Fibroblast of mammary gland (primary cell): ENCODE results near the gene EFCAB7.

Experiments
- DNase-seq: peaks from one replicate; pipeline ENCODE4 v3.0.0-alpha.2; 2010; ENCODE audit warnings: low read depth
- H3K4me3 ChIP-seq: 2 replicates; pipeline ENCODE4 v1.5.1; 2011; ENCODE audit warnings: low read depth, mild to moderate bottlenecking, low read length, moderate library complexity; ENCODE audit not compliant: control insufficient read depth
- TF ChIP-seq, protein P1 (sequence below): conservative IDR thresholded peaks from 2 replicates; pipeline ENCODE4 v1.5.1; 2011; ENCODE audit warnings: low read depth, low read length, inconsistent platforms; ENCODE audit not compliant: control insufficient read depth, insufficient read depth

The EFCAB7 gene

DNA sequence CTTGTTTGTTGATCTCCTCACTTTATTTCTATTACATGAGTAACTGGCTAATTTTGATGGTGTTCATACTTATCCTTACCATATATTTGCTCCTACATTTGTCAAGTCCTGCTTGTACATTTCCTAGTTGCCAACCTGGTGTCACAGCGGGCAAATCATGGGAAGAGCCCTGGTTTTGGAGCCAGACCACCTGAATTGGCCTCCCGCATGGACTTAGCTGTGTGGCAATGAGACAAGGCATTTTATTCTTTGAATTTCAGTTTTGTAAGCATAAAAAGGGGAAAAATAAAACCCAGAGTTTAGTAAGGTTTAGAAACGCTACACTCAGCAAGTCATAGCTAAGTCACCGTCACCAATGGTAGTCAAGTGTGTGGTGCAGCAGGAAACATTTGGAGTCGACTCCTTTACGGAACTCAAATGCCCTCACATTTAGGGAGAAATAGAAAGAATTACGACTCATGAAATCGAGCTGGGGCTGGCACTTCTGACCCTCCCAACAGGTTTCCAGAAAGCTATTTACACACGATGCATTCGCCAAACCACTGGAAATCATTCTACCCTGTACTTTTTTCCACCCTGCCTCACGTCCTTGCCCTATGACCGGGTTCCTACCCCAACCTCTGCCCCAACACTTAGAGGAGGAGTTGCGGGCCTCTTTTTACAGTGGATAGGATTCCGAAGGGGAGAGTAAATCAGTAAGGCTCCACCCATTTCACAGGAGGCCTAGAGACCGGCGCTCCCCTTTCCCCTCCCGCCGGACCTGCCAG, 69.4 kb downstream of the EFCAB7 start:
- peak overlapping the region; percentile 81 for H3K4me3 ChIP-seq
- DNase-seq, result no peak
- TF ChIP-seq, protein P1, sequence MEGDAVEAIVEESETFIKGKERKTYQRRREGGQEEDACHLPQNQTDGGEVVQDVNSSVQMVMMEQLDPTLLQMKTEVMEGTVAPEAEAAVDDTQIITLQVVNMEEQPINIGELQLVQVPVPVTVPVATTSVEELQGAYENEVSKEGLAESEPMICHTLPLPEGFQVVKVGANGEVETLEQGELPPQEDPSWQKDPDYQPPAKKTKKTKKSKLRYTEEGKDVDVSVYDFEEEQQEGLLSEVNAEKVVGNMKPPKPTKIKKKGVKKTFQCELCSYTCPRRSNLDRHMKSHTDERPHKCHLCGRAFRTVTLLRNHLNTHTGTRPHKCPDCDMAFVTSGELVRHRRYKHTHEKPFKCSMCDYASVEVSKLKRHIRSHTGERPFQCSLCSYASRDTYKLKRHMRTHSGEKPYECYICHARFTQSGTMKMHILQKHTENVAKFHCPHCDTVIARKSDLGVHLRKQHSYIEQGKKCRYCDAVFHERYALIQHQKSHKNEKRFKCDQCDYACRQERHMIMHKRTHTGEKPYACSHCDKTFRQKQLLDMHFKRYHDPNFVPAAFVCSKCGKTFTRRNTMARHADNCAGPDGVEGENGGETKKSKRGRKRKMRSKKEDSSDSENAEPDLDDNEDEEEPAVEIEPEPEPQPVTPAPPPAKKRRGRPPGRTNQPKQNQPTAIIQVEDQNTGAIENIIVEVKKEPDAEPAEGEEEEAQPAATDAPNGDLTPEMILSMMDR, result no peak

DNA sequence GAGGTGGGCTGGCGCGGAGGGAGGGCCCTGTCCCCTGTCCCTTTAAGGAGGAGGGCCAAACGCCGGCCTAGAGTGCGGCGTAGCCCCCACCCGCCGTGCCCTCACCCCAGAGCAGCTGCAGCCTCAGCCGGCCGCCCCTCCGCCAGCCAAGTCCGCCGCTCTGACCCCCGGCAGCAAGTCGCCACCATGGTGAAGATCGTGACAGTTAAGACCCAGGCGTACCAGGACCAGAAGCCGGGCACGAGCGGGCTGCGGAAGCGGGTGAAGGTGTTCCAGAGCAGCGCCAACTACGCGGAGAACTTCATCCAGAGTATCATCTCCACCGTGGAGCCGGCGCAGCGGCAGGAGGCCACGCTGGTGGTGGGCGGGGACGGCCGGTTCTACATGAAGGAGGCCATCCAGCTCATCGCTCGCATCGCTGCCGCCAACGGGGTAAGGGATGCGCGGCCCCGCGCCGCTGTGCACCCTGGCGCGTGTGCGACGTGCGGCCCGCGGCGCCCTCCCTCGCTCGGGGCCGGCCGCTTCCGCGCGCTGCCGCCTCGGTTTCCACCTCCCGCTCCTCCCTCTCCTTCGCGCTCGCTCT, 70.1 kb downstream of the EFCAB7 start, which contains the start of gene PGM1:
TSS of gene PGM1 (plus strand) at position 109 of the 583 bp plus-strand sequence. CDS start at position 187, 78 bp downstream.
- H3K4me3 ChIP-seq, result peak within 1 kb of the TSS; percentile 81
- TF ChIP-seq, protein P1, result no peak
- DNase-seq, result peak; percentile 76

DNA sequence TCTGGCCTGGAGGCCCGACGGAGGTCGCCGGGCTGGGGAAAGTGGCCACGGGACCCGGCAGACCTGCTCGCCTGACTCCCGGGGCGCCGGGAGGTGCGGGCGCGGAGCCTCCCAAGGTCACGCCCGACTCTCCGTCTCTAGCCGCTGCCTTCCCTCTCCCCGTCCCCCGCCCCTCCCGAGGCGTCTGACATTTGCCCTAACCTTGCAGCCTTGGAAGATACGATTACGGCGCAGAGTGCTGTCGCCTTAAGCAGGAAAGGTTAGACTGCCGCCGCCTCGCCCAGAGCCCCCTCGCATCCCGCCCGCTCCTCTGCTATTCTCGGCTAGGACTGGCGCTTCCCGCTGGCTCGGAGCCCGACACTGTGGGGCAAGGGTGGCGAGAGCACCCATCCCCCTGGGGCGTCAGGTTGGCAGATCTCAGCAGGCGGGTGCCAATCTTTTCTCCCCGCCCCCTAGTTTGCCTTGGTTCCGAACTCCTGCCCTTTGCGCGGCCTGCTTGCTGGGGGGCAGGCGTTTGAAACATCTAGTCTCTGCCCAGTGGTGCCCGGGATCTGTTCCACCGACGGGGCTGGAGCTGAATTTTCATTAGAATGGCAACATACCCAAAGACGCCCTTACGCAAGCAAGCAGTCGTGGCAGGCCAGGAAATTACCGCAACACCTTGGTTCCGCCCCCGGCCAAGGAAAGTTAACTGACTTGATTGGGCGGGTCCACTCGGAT, 70.7 kb downstream of the EFCAB7 start:
- TF ChIP-seq, protein P1, result no peak
- H3K4me3 ChIP-seq, result peak overlapping the region; percentile 81
- DNase-seq, result peak; percentile 65

DNA sequence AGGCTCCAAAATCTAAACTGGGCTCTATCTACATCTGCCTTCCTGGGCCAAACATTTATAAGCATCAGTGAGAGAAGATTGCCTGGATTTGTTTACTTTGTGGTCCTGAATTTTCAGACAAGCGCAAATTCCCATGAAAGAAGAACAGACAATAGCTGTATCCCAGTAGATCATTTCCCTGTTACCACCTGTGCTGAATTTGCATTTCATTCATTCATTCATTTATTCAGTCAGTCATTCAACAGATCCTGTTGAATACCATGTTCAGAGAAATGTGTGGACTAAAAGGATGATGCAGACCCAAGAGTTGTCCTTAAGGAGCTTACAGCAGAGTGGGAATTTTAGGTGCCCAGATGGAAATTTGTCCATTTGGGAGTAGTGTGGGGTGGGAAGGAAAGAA, 72.1 kb downstream of the EFCAB7 start:
- no peak overlapping the region for H3K4me3 ChIP-seq
- TF ChIP-seq, protein P1, result no peak
- DNase-seq, result no peak

DNA sequence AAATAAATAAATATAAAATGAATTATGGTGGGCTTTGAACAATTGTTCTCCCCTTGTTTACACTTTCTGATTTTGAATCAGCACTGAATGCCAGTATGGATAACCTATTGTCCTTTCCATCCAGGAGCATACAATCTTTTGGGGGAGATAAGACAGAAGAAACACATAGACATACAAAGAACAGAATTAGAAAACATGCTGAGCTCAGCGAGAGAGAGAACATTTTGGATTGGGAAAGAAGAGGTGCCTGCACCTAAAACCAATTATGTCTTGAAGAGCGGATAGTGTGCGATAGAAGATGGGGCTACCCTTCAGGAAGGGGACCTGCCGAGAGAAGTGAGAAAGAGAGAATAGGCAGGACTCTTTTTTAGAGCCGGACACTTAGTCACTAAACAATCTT, 76.5 kb downstream of the EFCAB7 start:
- DNase-seq, result no peak
- TF ChIP-seq, protein P1, result no peak
- H3K4me3 ChIP-seq, result no peak overlapping the region

DNA sequence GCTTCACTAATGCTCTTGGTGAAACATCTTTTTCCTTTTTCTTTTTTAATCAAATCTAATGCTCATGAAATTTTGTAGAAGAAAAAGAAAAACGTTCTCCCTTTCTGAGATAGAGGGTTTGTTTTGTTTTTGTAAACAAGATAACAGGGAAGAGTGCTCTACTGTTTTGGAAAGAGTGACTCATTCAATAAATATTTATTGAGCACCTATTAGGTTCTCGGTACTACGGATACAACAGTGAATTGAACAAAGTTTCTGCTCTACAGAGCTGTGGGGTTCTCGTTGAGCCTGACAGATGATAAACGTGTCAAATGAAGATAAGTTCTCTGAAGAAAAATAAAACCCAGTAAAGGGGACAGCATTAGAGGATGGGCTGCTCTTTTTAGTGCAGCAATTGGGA, 76.9 kb downstream of the EFCAB7 start:
- TF ChIP-seq, protein P1, result no peak
- H3K4me3 ChIP-seq, result no peak overlapping the region
- DNase-seq, result no peak
